HepG2 (cell line): ENCODE results near the gene LSS. TPM values are rescaled to one million over a fixed set of nuclear protein-coding genes. Genes with fewer than 3 reads are reported as not detected.

Source experiments
- AKNA ChIP-seq: sonication (generic); formaldehyde crosslinking; IDR thresholded peaks from 2 replicates; pipeline ENCODE4 v1.4.0; 2020; ENCODE audit warnings: missing genetic modification reagents, borderline replicate concordance
- GMEB1 ChIP-seq: sonication (generic); formaldehyde crosslinking; IDR thresholded peaks from 2 replicates; pipeline ENCODE4 v1.5.1; 2020; ENCODE audit warnings: missing genetic modification reagents, mild to moderate bottlenecking, borderline replicate concordance
- POLR2AphosphoS5 ChIP-seq: IDR thresholded peaks from 2 replicates; pipeline ENCODE4 v1.6.1; 2012; ENCODE audit warnings: low read depth, low read length
- PREB ChIP-seq: sonication (generic); formaldehyde crosslinking; IDR thresholded peaks from 2 replicates; pipeline ENCODE4 v1.4.0; 2020; ENCODE audit warnings: missing genetic modification reagents
- RFX3 ChIP-seq: IDR thresholded peaks from 2 replicates; pipeline ENCODE4 v1.6.1; 2016; ENCODE audit warnings: missing biosample characterization, missing genetic modification reagents
- SIN3A ChIP-seq: IDR thresholded peaks from 2 replicates; pipeline ENCODE4 v1.6.1; 2011; ENCODE audit warnings: low read depth, mild to moderate bottlenecking, control low read depth, low read length, borderline replicate concordance
- TAF15 ChIP-seq: fragments of 200-400 bp; formaldehyde crosslinking; IDR thresholded peaks from one replicate; pipeline ENCODE4 v1.6.1; 2018; ENCODE audit warnings: mild to moderate bottlenecking, low read depth, low read length; ENCODE audit not compliant: poor library complexity, severe bottlenecking
- TRIM24 ChIP-seq: sonication (generic); formaldehyde crosslinking; IDR thresholded peaks from 2 replicates; pipeline ENCODE4 v1.8.0; 2022; ENCODE audit warnings: mild to moderate bottlenecking, missing genetic modification reagents
- ZBTB2 ChIP-seq: sonication (generic); formaldehyde crosslinking; IDR thresholded peaks from 2 replicates; pipeline ENCODE4 v1.8.0; 2022; ENCODE audit warnings: low read depth, missing genetic modification reagents
- ZHX2 ChIP-seq, 2 experiments: sonication (generic) in 1 of 2; formaldehyde crosslinking in 1 of 2; IDR thresholded peaks; 2 replicates each; pipeline versions ENCODE4 v1.6.1 to v1.9.0; 2014 to 2022; ENCODE audit warnings: antibody characterized with exemption in 1 of 2, borderline replicate concordance in 1 of 2, inconsistent platforms in 1 of 2, low read depth in 1 of 2, missing genetic modification reagents in 1 of 2
- ZNF550 ChIP-seq: sonication (generic); formaldehyde crosslinking; IDR thresholded peaks from 2 replicates; pipeline ENCODE4 v1.4.0; 2020; ENCODE audit warnings: mild to moderate bottlenecking, missing genetic modification reagents, borderline replicate concordance
- polyA plus RNA-seq, 8 experiments: library from polyadenylated mRNA; depleted of rRNA in 3 of 8; stranded (reverse) in 7 of 8; unstranded in 1 of 8; fragments of >200 nt; fragmentation: Illumina TruSeq in 4 of 8; extraction: Trizol in 4 of 8; gene quantifications; 2 replicates each; pipeline versions ENCODE4 v1.2.1 to v1.2.3, GENCODE V29; 2011 to 2016; ENCODE audit warnings: low read depth in 4 of 8, missing spikeins in 1 of 8, mixed read lengths in 1 of 8; ENCODE audit not compliant: insufficient read depth in 1 of 8
- total RNA-seq, 5 experiments: library from RNA; depleted of rRNA; stranded (reverse); fragments of >200 nt; fragmentation: Illumina TruSeq; extraction: Trizol; gene quantifications; 2 replicates each; pipeline ENCODE4 v1.2.3, GENCODE V29; 2016; ENCODE audit warnings: low read depth in 1 of 5

The LSS gene
- total and polyA plus RNA-seq, 2 of the 13 experiments (the other 11 are each of a cell fraction or from before 2014, with no cell fraction given): 72.6 to 113 TPM

- no peak for TF ChIP-seq PREB (CRISPR knock-in tag)
- no peak for TF ChIP-seq TAF15
- TF ChIP-seq ZBTB2: peak; percentile 33; the same call in 1 of the 2 replicates
- no peak for TF ChIP-seq AKNA (CRISPR knock-in tag)
- no peak for TF ChIP-seq ZHX2 (IDR thresholded peaks at IDR 0.05; ENCODE audit: low read depth)
- TF ChIP-seq ZHX2 (CRISPR knock-in tag; IDR thresholded peaks at IDR 0.05; ENCODE audit: borderline replicate concordance): no peak
- peak; percentile 99 for TF ChIP-seq POLR2AphosphoS5
- TF ChIP-seq RFX3 (CRISPR knock-in tag): no peak
- no peak for TF ChIP-seq TRIM24 (CRISPR knock-in tag)
- peak; percentile 71; the same call in 1 of the 2 replicates for TF ChIP-seq SIN3A
- peak; percentile 39; the same call in 1 of the 2 replicates for TF ChIP-seq GMEB1 (CRISPR knock-in tag)
- TF ChIP-seq ZNF550 (CRISPR knock-in tag): no peak
Observed at GRCh38 chr21:46155514-46156377, 72.8 kb downstream of the LSS start, which contains the start of gene FTCD (continued).
